Osteoblast (primary cell): ENCODE results near the gene PRRG2. TPM values are rescaled to one million over a fixed set of nuclear protein-coding genes. Genes with fewer than 3 reads are reported as not detected.
"Not testable (repeated sequence)": the region's sequence is repeated elsewhere in the genome, so short reads cannot be mapped to it uniquely, and the experiment has no call there.

Source experiments
- DNase-seq: peaks from one replicate; pipeline ENCODE4 v3.0.0; 2011; ENCODE audit warnings: low spot score, mixed read lengths; ENCODE audit not compliant: insufficient read length; ENCODE audit errors: missing footprints
- H2AFZ ChIP-seq: 2 replicates; pipeline ENCODE4 v1.6.0; 2011; ENCODE audit warnings: mild to moderate bottlenecking, low read length
- H3K27ac ChIP-seq: 2 replicates; pipeline ENCODE4 v1.5.1; 2011; ENCODE audit warnings: mild to moderate bottlenecking, low read depth, low read length, moderate library complexity
- H3K27me3 ChIP-seq: 2 replicates; pipeline ENCODE4 v1.6.0; 2012; ENCODE audit warnings: mild to moderate bottlenecking, control low read depth, inconsistent platforms, low read length, moderate library complexity; ENCODE audit not compliant: insufficient read depth
- H3K36me3 ChIP-seq: 2 replicates; pipeline ENCODE4 v1.5.1; 2011; ENCODE audit warnings: mild to moderate bottlenecking, low read length, control low read depth, moderate library complexity; ENCODE audit not compliant: insufficient read depth
- H3K4me1 ChIP-seq: 2 replicates; pipeline ENCODE4 v1.5.1; 2011; ENCODE audit warnings: mild to moderate bottlenecking, low read length, control low read depth, moderate library complexity; ENCODE audit not compliant: insufficient read depth
- H3K4me2 ChIP-seq: 2 replicates; pipeline ENCODE4 v1.6.0; 2011; ENCODE audit warnings: mild to moderate bottlenecking, low read length; ENCODE audit not compliant: insufficient read depth
- H3K4me3 ChIP-seq: fragments of 200-600 bp; sonication (generic); 3 replicates; pipeline ENCODE4 v1.5.1; 2012; ENCODE audit warnings: mild to moderate bottlenecking, low read length, inconsistent platforms; ENCODE audit not compliant: insufficient read depth
- H3K79me2 ChIP-seq: 2 replicates; pipeline ENCODE4 v1.6.0; 2012; ENCODE audit warnings: mild to moderate bottlenecking, low read length, control low read depth, inconsistent platforms; ENCODE audit not compliant: insufficient read depth
- H3K9me3 ChIP-seq: 2 replicates; pipeline ENCODE4 v1.5.1; 2011; ENCODE audit warnings: low read depth, low read length, control low read depth
- H4K20me1 ChIP-seq: 2 replicates; pipeline ENCODE4 v1.6.0; 2012; ENCODE audit warnings: mild to moderate bottlenecking, low read length, control low read depth; ENCODE audit not compliant: insufficient read depth
- total RNA-seq: library from RNA; depleted of rRNA; stranded (reverse); fragments of >200 nt; gene quantifications from 2 replicates; pipeline ENCODE4 v1.2.3, GENCODE V29; 2012
- TF ChIP-seq, protein P1 (sequence below): IDR thresholded peaks from 2 replicates; pipeline ENCODE4 v1.5.1; 2011; ENCODE audit warnings: mild to moderate bottlenecking, low read depth, low read length, moderate library complexity; ENCODE audit errors: extremely low read depth

The PRRG2 gene
- total RNA-seq, 1 donor: under 0.01 TPM

DNA sequence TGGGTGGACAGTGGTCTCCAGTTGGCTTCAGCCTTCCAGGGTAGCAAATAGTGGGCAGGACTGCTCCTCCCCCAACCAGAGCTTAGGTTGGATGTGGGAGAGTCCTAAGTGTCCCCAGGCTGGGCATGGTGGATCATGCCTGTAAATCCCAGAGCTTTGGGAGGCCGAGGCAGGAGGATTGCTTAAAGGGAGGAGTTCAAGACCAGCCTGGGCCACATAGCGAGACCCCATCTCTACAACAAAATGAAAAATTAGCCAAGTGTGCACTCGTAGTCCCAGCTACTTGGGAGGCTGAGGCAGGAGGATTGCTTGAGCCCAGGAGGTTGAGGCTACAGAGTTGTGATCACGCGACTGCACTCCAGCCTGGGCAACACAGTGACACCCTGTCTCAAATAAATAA lies 51.5 kb downstream of the PRRG2 start:
- H2AFZ ChIP-seq: no peak overlapping the region
- TF ChIP-seq, protein P1, sequence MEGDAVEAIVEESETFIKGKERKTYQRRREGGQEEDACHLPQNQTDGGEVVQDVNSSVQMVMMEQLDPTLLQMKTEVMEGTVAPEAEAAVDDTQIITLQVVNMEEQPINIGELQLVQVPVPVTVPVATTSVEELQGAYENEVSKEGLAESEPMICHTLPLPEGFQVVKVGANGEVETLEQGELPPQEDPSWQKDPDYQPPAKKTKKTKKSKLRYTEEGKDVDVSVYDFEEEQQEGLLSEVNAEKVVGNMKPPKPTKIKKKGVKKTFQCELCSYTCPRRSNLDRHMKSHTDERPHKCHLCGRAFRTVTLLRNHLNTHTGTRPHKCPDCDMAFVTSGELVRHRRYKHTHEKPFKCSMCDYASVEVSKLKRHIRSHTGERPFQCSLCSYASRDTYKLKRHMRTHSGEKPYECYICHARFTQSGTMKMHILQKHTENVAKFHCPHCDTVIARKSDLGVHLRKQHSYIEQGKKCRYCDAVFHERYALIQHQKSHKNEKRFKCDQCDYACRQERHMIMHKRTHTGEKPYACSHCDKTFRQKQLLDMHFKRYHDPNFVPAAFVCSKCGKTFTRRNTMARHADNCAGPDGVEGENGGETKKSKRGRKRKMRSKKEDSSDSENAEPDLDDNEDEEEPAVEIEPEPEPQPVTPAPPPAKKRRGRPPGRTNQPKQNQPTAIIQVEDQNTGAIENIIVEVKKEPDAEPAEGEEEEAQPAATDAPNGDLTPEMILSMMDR: no peak
- peaks cover 10% of the 10 kb centered on the region for H3K36me3 ChIP-seq
- no peak overlapping the region for H3K4me2 ChIP-seq
- no peaks in the 10 kb centered on the region for H3K79me2 ChIP-seq
- H3K9me3 ChIP-seq: no peaks in the 10 kb centered on the region
- H3K4me3 ChIP-seq: no peak overlapping the region
- no peaks in the 10 kb centered on the region for H3K27me3 ChIP-seq
- H4K20me1 ChIP-seq: no peaks in the 10 kb centered on the region
- H3K4me1 ChIP-seq: peaks cover 5% of the 10 kb centered on the region
- H3K27ac ChIP-seq: no peak overlapping the region
- DNase-seq: no peak

DNA sequence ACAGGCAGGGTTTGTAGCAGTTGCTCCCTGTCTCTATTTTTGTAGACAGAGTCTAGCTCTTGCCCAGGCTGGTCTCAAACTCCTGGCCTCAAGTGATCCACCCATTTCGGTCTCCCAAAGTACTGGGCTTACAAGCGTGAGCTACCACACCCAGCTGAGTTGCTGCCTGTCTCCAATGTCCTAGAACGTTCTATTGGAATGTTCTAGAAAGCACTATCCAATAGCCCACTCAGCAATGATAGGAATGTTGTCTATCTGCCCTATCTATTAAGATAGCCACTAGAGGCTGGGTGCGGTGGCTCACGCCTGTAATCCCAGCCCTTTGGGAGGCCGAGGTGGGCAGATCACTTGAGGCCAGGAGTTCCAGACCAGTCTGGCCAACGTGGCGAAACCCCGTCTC lies 52.2 kb downstream of the PRRG2 start:
- not testable (repeated sequence) for H3K36me3 ChIP-seq, H3K9me3 ChIP-seq, H3K4me2 ChIP-seq, H3K4me3 ChIP-seq, H3K27me3 ChIP-seq, H2AFZ ChIP-seq, H3K79me2 ChIP-seq, H3K4me1 ChIP-seq, H3K27ac ChIP-seq, H4K20me1 ChIP-seq
- DNase-seq: peak; percentile 26

DNA sequence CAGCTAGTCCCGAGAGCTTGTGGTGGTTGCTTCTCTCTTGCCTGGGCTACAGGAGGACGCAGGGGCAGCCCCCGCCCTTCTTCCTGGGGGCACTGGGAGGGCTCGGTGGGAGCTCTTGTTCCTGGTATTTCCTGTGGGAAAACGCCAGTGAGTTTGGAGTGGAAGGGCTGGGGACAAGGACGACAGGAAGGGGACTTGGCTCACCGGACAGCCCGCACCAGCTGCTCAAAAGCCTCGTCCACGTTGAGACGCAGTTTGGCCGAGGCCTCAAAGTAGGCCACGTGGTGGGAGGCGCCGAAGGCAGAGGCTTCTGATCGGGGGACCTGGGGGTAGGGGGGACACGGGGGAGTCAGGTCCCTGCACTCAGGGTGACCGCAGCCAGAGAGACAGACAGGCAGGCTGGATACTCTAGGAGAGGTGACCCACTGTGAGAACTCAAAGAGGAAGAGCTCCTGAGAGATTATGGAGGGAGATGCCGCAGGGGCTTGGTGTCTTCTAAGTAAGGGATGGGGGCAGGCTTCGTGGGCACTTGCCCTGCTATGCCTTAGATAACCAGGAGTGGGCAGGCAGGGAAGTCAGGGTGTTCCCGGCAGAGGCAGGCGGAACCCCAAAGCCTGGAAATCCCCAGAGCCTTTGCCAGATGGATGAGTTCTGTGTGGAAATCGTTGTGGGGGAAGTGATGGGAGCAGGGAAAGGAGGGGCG lies 54.6 kb downstream of the PRRG2 start:
- Histone ChIP-seq H2AFZ (no peak overlapping the region), H3K4me3 (no peak overlapping the region), H3K4me1 (peaks cover 21% of the 10 kb centered on the region), H3K36me3 (peaks cover 7% of the 10 kb centered on the region), H4K20me1 (no peaks in the 10 kb centered on the region), H3K27me3 (no peaks in the 10 kb centered on the region), H3K4me2 (no peak overlapping the region), H3K79me2 (peaks cover 14% of the 10 kb centered on the region), H3K27ac (no peak overlapping the region), H3K9me3 (no peaks in the 10 kb centered on the region)
- TF ChIP-seq, protein P1: no peak
- peak; percentile 74 for DNase-seq

DNA sequence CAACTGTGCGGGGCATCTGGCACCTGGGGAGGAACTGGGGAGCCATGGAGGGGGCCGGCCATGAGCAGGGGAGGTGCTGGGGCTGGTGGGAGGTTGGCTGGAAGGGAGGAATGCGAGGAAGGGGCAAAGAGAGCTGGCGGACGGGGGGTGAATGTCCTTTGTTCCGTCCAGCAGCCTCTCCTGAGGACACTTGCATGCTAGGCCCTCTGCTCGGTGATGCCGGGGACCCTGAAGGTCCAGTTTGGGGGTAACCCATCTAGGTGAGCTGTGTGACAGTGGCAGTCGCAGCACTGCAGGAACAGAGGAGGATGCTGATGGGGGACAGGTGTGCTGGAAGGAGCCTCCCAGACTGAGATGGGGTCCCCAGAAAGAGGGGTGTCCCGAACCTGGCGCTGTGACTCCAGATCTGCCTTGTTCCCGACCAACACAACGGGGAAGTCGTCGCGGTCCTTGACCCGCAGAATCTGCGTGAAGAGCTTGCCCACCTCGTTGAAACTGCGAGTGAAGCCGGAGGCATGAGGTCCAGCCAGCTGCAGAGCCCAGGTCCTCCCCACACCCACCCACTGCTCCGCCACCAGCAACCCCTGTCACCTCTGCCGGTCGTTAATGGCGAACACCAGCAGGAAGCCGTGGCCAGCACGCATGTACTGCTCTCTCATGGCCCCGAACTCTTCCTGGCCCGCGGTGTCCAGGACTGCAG lies 55.3 kb downstream of the PRRG2 start:
- H3K79me2 ChIP-seq: peaks cover 14% of the 10 kb centered on the region
- no peaks in the 10 kb centered on the region for H3K9me3 ChIP-seq
- peak; percentile 66 for DNase-seq
- H3K4me2 ChIP-seq: no peak overlapping the region
- no peaks in the 10 kb centered on the region for H3K27me3 ChIP-seq
- H3K4me3 ChIP-seq: no peak overlapping the region
- H3K36me3 ChIP-seq: peaks cover 7% of the 10 kb centered on the region
- no peaks in the 10 kb centered on the region for H4K20me1 ChIP-seq
- H3K4me1 ChIP-seq: peaks cover 24% of the 10 kb centered on the region
- TF ChIP-seq, protein P1: no peak
- H2AFZ ChIP-seq: no peak overlapping the region
- H3K27ac ChIP-seq: no peak overlapping the region
